ENCODE data around the gene MACROD2. TPM values are rescaled to one million over a fixed set of nuclear protein-coding genes. Genes with fewer than 3 reads are reported as not detected.

Gene MACROD2
- total and polyA plus RNA-seq, 2 of the 4 experiments (the other 2 are of a cell fraction), result not detected

- Histone ChIP-seq H3K14ac (replicated peaks; ENCODE audit: low read depth, low read length) (no peak overlapping the region), H2AK5ac (ENCODE audit: low read depth, low read length) (no peak overlapping the region), H4K20me1 (ENCODE audit: insufficient read depth, low read length) (no peaks in the 10 kb centered on the region), H2BK20ac (ENCODE audit: low read depth, low read length) (no peak overlapping the region), H2AK9ac (replicated peaks; ENCODE audit: low read depth, low read length, poor library complexity) (no peak overlapping the region), H3K79me1 (ENCODE audit: low read depth in 1 of 2, low read length in 2 of 2) (no peaks in the 10 kb centered on the region), H4K91ac (ENCODE audit: insufficient read depth, low read depth, low read length) (no peak overlapping the region), H3K9me3 (ENCODE audit: control insufficient read depth, insufficient read depth, low read length) (peaks cover 7% of the 10 kb centered on the region), H4K8ac (ENCODE audit: low read depth in 2 of 2, low read length in 2 of 2) (no peak overlapping the region), H3K27ac (ENCODE audit: insufficient read depth, low read length) (no peak overlapping the region), H3K4ac (ENCODE audit: low read depth, low read length) (no peak overlapping the region), H3K9ac (ENCODE audit: low read depth, low read length) (no peak overlapping the region), H2BK120ac (ENCODE audit: low read depth, low read length) (no peak overlapping the region), H3K9me1 (ENCODE audit: insufficient read depth, low read length) (no peaks in the 10 kb centered on the region), H2BK5ac (ENCODE audit: low read depth, low read length, poor library complexity, severe bottlenecking) (no peak overlapping the region), H3K56ac (ENCODE audit: extremely low read depth, insufficient read depth, low read length) (no peak overlapping the region), H2BK15ac (ENCODE audit: low read depth, low read length) (no peak overlapping the region), H3K18ac (ENCODE audit: low read depth, low read length) (no peak overlapping the region), H3K27me3 (ENCODE audit: control insufficient read depth, insufficient read depth, low read length) (no peaks in the 10 kb centered on the region), H3K36me3 (ENCODE audit: control insufficient read depth, insufficient read depth, low read length) (no peaks in the 10 kb centered on the region), H3K23ac (ENCODE audit: low read depth, low read length) (no peak overlapping the region), H2AFZ (replicated peaks; ENCODE audit: low read length, poor library complexity) (no peak overlapping the region), H3K4me2 (ENCODE audit: low read depth, low read length) (no peak overlapping the region), H4K5ac (ENCODE audit: low read depth, low read length) (no peak overlapping the region), H3K4me1 (ENCODE audit: control insufficient read depth, insufficient read depth, low read length) (no peaks in the 10 kb centered on the region), H3K4me3 (ENCODE audit: insufficient read depth, low read depth, low read length) (no peak overlapping the region)
- ChIA-PET POLR2A (ENCODE audit: unreplicated experiment) (no interaction called here), CTCF (no interaction called here)
- BruUV-seq (replicated peaks), result no TSS peak
- intact Hi-C loops (cut with micrococcal nuclease) (no loop called here), dilution Hi-C loops (cut with HindIII; ENCODE audit: low sequenced_read_pairs, unreplicated experiment) (no loop called here), in situ Hi-C loops (cut with MboI; ENCODE audit: low sequenced_read_pairs) (no loop called here)
- DNase-seq (no peak), ATAC-seq (ENCODE audit: low read depth) (no peak)
- WGBS, 2 experiments (ENCODE audit: extremely low coverage in 2 of 2, insufficient read length in 1 of 2), result no CpG with 5 or more reads among the region's 1 CpG
- no peak for TF ChIP-seq MAFK (IDR thresholded peaks at IDR 0.05; ENCODE audit: low read depth, low read length)
- TF ChIP-seq FOS (IDR thresholded peaks at IDR 0.05; ENCODE audit: low read depth, low read length), result no peak
- no peak for TF ChIP-seq RCOR1 (IDR thresholded peaks at IDR 0.05; ENCODE audit: insufficient replicate concordance, low read length)
- TF ChIP-seq CEBPB (IDR thresholded peaks at IDR 0.05; ENCODE audit: low read depth, low read length), result no peak
- no peak for TF ChIP-seq MXI1 (IDR thresholded peaks at IDR 0.05; ENCODE audit: borderline replicate concordance, low read depth, low read length)
- no peak for TF ChIP-seq USF2 (IDR thresholded peaks at IDR 0.05; ENCODE audit: low read depth, low read length)
- no peak for TF ChIP-seq MAZ (IDR thresholded peaks at IDR 0.05; ENCODE audit: borderline replicate concordance, low read depth, low read length)
- no peak for TF ChIP-seq POLR2A (IDR thresholded peaks at IDR 0.05; ENCODE audit: low read depth, low read length)
- TF ChIP-seq RFX5 (IDR thresholded peaks at IDR 0.05; ENCODE audit: low read depth, low read length), result no peak
- TF ChIP-seq BHLHE40 (IDR thresholded peaks at IDR 0.05; ENCODE audit: low read depth, low read length), result no peak
- no peak for TF ChIP-seq RAD21 (IDR thresholded peaks at IDR 0.05; ENCODE audit: low read length)
- no peak for TF ChIP-seq SMC3 (IDR thresholded peaks at IDR 0.05; ENCODE audit: low read depth, low read length)
- TF ChIP-seq CTCF (conservative IDR thresholded peaks at IDR 0.05; ENCODE audit: low read depth, low read length), result no peak
- no peak for TF ChIP-seq NFE2L2 (IDR thresholded peaks at IDR 0.05; ENCODE audit: low read depth, low read length)
- TF ChIP-seq ELK1 (IDR thresholded peaks at IDR 0.05; ENCODE audit: borderline replicate concordance, low read depth, low read length), result no peak
- TF ChIP-seq CHD1 (IDR thresholded peaks at IDR 0.05; ENCODE audit: low read depth, low read length), result no peak
Observed at GRCh38 chr20:15842872-15843271, 1847.6 kb downstream of the MACROD2 start.

Measured in IMR-90 (cell line).